ENCODE measurements around the gene PTP4A2. TPM values are rescaled to one million over a fixed set of nuclear protein-coding genes. Genes with fewer than 3 reads are reported as not detected.

Gene PTP4A2
- total RNA-seq, 1 donor from 2014 or later = 157 TPM

GRCh38 chr1:31888291-31888690, 49.9 kb downstream of the PTP4A2 start:
- Mint-ChIP-seq H3K27ac (no peak overlapping the region), H3K4me3 (ENCODE audit: low read depth) (no peak overlapping the region), H3K9me3 (ENCODE audit: low read depth) (no peaks in the 10 kb centered on the region), H3K36me3 (ENCODE audit: insufficient read depth) (no peaks in the 10 kb centered on the region), H3K4me1 (ENCODE audit: low read depth) (no peaks in the 10 kb centered on the region), H3K27me3 (no peaks in the 10 kb centered on the region)
- TF ChIP-seq, protein P1, sequence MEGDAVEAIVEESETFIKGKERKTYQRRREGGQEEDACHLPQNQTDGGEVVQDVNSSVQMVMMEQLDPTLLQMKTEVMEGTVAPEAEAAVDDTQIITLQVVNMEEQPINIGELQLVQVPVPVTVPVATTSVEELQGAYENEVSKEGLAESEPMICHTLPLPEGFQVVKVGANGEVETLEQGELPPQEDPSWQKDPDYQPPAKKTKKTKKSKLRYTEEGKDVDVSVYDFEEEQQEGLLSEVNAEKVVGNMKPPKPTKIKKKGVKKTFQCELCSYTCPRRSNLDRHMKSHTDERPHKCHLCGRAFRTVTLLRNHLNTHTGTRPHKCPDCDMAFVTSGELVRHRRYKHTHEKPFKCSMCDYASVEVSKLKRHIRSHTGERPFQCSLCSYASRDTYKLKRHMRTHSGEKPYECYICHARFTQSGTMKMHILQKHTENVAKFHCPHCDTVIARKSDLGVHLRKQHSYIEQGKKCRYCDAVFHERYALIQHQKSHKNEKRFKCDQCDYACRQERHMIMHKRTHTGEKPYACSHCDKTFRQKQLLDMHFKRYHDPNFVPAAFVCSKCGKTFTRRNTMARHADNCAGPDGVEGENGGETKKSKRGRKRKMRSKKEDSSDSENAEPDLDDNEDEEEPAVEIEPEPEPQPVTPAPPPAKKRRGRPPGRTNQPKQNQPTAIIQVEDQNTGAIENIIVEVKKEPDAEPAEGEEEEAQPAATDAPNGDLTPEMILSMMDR (IDR thresholded peaks at IDR 0.05; ENCODE audit: unreplicated experiment) = no peak
- no peak for DNase-seq (ENCODE audit: low spot score, unreplicated experiment)

DNA sequence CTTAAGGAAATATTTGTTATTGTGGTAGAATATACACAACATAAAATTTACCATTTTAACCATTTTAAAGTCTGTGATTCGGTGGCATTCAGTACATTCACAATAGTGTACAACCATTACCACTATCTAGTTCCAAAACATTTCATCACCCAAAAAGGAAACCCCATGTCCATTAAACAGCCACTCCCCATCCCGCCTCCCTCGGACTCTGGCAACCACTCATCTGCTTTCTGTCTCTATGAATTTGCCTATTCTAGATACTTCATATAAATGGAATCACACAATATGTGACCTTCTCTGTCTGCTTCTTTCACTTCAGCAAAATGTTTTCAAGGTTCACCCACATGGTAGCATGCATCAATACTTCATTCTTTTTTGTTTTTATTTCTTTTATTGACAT, 51.3 kb downstream of the PTP4A2 start:
- H3K4me1 Mint-ChIP-seq (ENCODE audit: low read depth) = no peaks in the 10 kb centered on the region
- TF ChIP-seq, protein P1 (IDR thresholded peaks at IDR 0.05; ENCODE audit: unreplicated experiment) = no peak
- H3K27me3 Mint-ChIP-seq = no peaks in the 10 kb centered on the region
- H3K36me3 Mint-ChIP-seq (ENCODE audit: insufficient read depth) = no peaks in the 10 kb centered on the region
- no peaks in the 10 kb centered on the region for H3K9me3 Mint-ChIP-seq (ENCODE audit: low read depth)
- H3K4me3 Mint-ChIP-seq (ENCODE audit: low read depth) = no peak overlapping the region
- H3K27ac Mint-ChIP-seq = peak overlapping the region; percentile 7
- DNase-seq (ENCODE audit: low spot score, unreplicated experiment) = no peak

GRCh38 chr1:31885851-31886250, 52.3 kb downstream of the PTP4A2 start:
- H3K4me1 Mint-ChIP-seq (ENCODE audit: low read depth) = peaks cover 5% of the 10 kb centered on the region
- TF ChIP-seq, protein P1 (IDR thresholded peaks at IDR 0.05; ENCODE audit: unreplicated experiment) = no peak
- no peaks in the 10 kb centered on the region for H3K36me3 Mint-ChIP-seq (ENCODE audit: insufficient read depth)
- no peak overlapping the region for H3K4me3 Mint-ChIP-seq (ENCODE audit: low read depth)
- no peaks in the 10 kb centered on the region for H3K27me3 Mint-ChIP-seq
- DNase-seq (ENCODE audit: low spot score, unreplicated experiment) = no peak
- H3K9me3 Mint-ChIP-seq (ENCODE audit: low read depth) = no peaks in the 10 kb centered on the region
- no peak overlapping the region for H3K27ac Mint-ChIP-seq

GRCh38 chr1:31883357-31883942, 54.7 kb downstream of the PTP4A2 start:
- Mint-ChIP-seq H3K4me3 (ENCODE audit: low read depth) (no peak overlapping the region), H3K27me3 (peaks cover 3% of the 10 kb centered on the region), H3K4me1 (ENCODE audit: low read depth) (peaks cover 8% of the 10 kb centered on the region), H3K27ac (no peak overlapping the region), H3K9me3 (ENCODE audit: low read depth) (no peaks in the 10 kb centered on the region), H3K36me3 (ENCODE audit: insufficient read depth) (no peaks in the 10 kb centered on the region)
- TF ChIP-seq, protein P1 (IDR thresholded peaks at IDR 0.05; ENCODE audit: unreplicated experiment) = no peak
- DNase-seq (ENCODE audit: low spot score, unreplicated experiment) = no peak

- Mint-ChIP-seq H3K27me3 (peaks cover 3% of the 10 kb centered on the region), H3K36me3 (ENCODE audit: insufficient read depth) (no peaks in the 10 kb centered on the region), H3K4me1 (ENCODE audit: low read depth) (peaks cover 8% of the 10 kb centered on the region), H3K9me3 (ENCODE audit: low read depth) (no peaks in the 10 kb centered on the region), H3K27ac (no peak overlapping the region), H3K4me3 (ENCODE audit: low read depth) (no peak overlapping the region)
- TF ChIP-seq, protein P1 (IDR thresholded peaks at IDR 0.05; ENCODE audit: unreplicated experiment) = no peak
- no peak for DNase-seq (ENCODE audit: low spot score, unreplicated experiment)
Observed at GRCh38 chr1:31881688-31882000, 56.5 kb downstream of the PTP4A2 start.

All from progenitor cell of endocrine pancreas (in vitro differentiated cells).